Rectal smooth muscle tissue (tissue), 1 donor: ENCODE measurements around the gene AFM.

Experiments
- H3K27ac ChIP-seq: one replicate; pipeline ENCODE4 v1.7.0; 2013; ENCODE audit warnings: low read depth, low read length, inconsistent platforms
- H3K27me3 ChIP-seq: one replicate; pipeline ENCODE4 v1.7.0; 2013; ENCODE audit warnings: low read length; ENCODE audit not compliant: control insufficient read depth, insufficient read depth
- H3K36me3 ChIP-seq: one replicate; pipeline ENCODE4 v1.7.0; 2013; ENCODE audit warnings: low read length; ENCODE audit not compliant: control insufficient read depth, insufficient read depth
- H3K4me1 ChIP-seq: one replicate; pipeline ENCODE4 v1.7.0; 2013; ENCODE audit warnings: low read length; ENCODE audit not compliant: control insufficient read depth, insufficient read depth
- H3K4me3 ChIP-seq: one replicate; pipeline ENCODE4 v1.7.0; 2013; ENCODE audit warnings: low read length
- H3K9ac ChIP-seq: one replicate; pipeline ENCODE4 v1.7.0; 2013; ENCODE audit warnings: low read length

Gene AFM

GRCh38 chr4:73481358-73481757 is at the start of gene AFM:
Gene AFM, plus strand, starts transcription at chr4:73481745. Its CDS starts 31 bp downstream, at chr4:73481776.
- no peak within 1 kb of the TSS for H3K27ac ChIP-seq
- H3K4me1 ChIP-seq: no peaks in the 10 kb centered on the region
- H3K27me3 ChIP-seq: no peaks in the 10 kb centered on the region
- no peak within 1 kb of the TSS for H3K9ac ChIP-seq
- H3K36me3 ChIP-seq: no peaks in the 10 kb centered on the region
- no peak within 1 kb of the TSS for H3K4me3 ChIP-seq

GRCh38 chr4:73431813-73432168 is 49.8 kb upstream of the AFM start:
- no peaks in the 10 kb centered on the region for H3K27me3 ChIP-seq
- no peaks in the 10 kb centered on the region for H3K4me1 ChIP-seq
- H3K27ac ChIP-seq: no peak overlapping the region
- no peak overlapping the region for H3K9ac ChIP-seq
- H3K36me3 ChIP-seq: no peaks in the 10 kb centered on the region
- no peak overlapping the region for H3K4me3 ChIP-seq

GRCh38 chr4:73432169-73433000 is 49.2 kb upstream of the AFM start:
- no peaks in the 10 kb centered on the region for H3K4me1 ChIP-seq
- H3K27me3 ChIP-seq: no peaks in the 10 kb centered on the region
- H3K4me3 ChIP-seq: no peak overlapping the region
- H3K27ac ChIP-seq: no peak overlapping the region
- H3K9ac ChIP-seq: no peak overlapping the region
- H3K36me3 ChIP-seq: no peaks in the 10 kb centered on the region

GRCh38 chr4:73433140-73433539 is 48.4 kb upstream of the AFM start:
- no peaks in the 10 kb centered on the region for H3K36me3 ChIP-seq
- H3K4me1 ChIP-seq: no peaks in the 10 kb centered on the region
- no peak overlapping the region for H3K9ac ChIP-seq
- no peak overlapping the region for H3K4me3 ChIP-seq
- no peaks in the 10 kb centered on the region for H3K27me3 ChIP-seq
- H3K27ac ChIP-seq: no peak overlapping the region

GRCh38 chr4:73434311-73434710 is 47.2 kb upstream of the AFM start:
- Histone ChIP-seq H3K27ac (no peak overlapping the region), H3K36me3 (no peaks in the 10 kb centered on the region), H3K4me1 (no peaks in the 10 kb centered on the region), H3K27me3 (no peaks in the 10 kb centered on the region), H3K9ac (no peak overlapping the region), H3K4me3 (no peak overlapping the region)

- Histone ChIP-seq H3K4me1 (no peaks in the 10 kb centered on the region), H3K4me3 (no peak within 1 kb of the TSS), H3K36me3 (no peaks in the 10 kb centered on the region)
Observed at GRCh38 chr4:73435984-73436383, 45.6 kb upstream of the AFM start, which contains the start of gene AFP. Gene AFP, plus strand, starts transcription at chr4:73436221. Its CDS starts 42 bp downstream, at chr4:73436263.

GRCh38 chr4:73436674-73437557 is 44.6 kb upstream of the AFM start:
- Histone ChIP-seq H3K4me3 (no peak overlapping the region), H3K27ac (no peak overlapping the region), H3K27me3 (no peaks in the 10 kb centered on the region), H3K36me3 (no peaks in the 10 kb centered on the region), H3K9ac (no peak overlapping the region), H3K4me1 (no peaks in the 10 kb centered on the region)

More at GRCh38 chr4:73435984-73436383, 45.6 kb upstream of the AFM start, which contains the start of gene AFP:
- Histone ChIP-seq H3K27me3 (no peaks in the 10 kb centered on the region), H3K27ac (no peak within 1 kb of the TSS), H3K9ac (no peak within 1 kb of the TSS)

- Histone ChIP-seq H3K4me1 (no peaks in the 10 kb centered on the region), H3K9ac (no peak overlapping the region), H3K27me3 (no peaks in the 10 kb centered on the region), H3K4me3 (no peak overlapping the region), H3K27ac (no peak overlapping the region), H3K36me3 (no peaks in the 10 kb centered on the region)
Observed at GRCh38 chr4:73437558-73437956, 44.0 kb upstream of the AFM start.

- Histone ChIP-seq H3K9ac (no peak overlapping the region), H3K36me3 (no peaks in the 10 kb centered on the region), H3K27me3 (no peaks in the 10 kb centered on the region), H3K4me1 (no peaks in the 10 kb centered on the region), H3K27ac (no peak overlapping the region), H3K4me3 (no peak overlapping the region)
Observed at GRCh38 chr4:73438048-73438447, 43.5 kb upstream of the AFM start.

- Histone ChIP-seq H3K27me3 (no peaks in the 10 kb centered on the region), H3K36me3 (no peaks in the 10 kb centered on the region), H3K27ac (no peak overlapping the region), H3K4me1 (no peaks in the 10 kb centered on the region), H3K4me3 (no peak overlapping the region), H3K9ac (no peak overlapping the region)
Observed at GRCh38 chr4:73438582-73439215, 42.8 kb upstream of the AFM start.

- Histone ChIP-seq H3K27ac (no peak overlapping the region), H3K4me3 (no peak overlapping the region), H3K36me3 (no peaks in the 10 kb centered on the region), H3K4me1 (no peaks in the 10 kb centered on the region), H3K9ac (no peak overlapping the region), H3K27me3 (no peaks in the 10 kb centered on the region)
Observed at GRCh38 chr4:73439445-73439844, 42.1 kb upstream of the AFM start.

GRCh38 chr4:73439991-73440390 is 41.6 kb upstream of the AFM start:
- Histone ChIP-seq H3K9ac (no peak overlapping the region), H3K4me1 (no peaks in the 10 kb centered on the region), H3K27me3 (no peaks in the 10 kb centered on the region), H3K36me3 (no peaks in the 10 kb centered on the region), H3K27ac (no peak overlapping the region), H3K4me3 (no peak overlapping the region)
